HEK293T (cell line): Measurements from ENCODE around the gene SNTB2.

ENCODE experiments used
- BHLHE40 ChIP-seq: fragments of 450-650 bp; IDR thresholded peaks from 2 replicates; pipeline ENCODE4 v1.6.1; 2016; ENCODE audit warnings: mild to moderate bottlenecking, moderate library complexity, borderline replicate concordance
- FOXA1 ChIP-seq: fragments of 450-650 bp; IDR thresholded peaks from 2 replicates; pipeline ENCODE4 v1.6.1; 2016; ENCODE audit warnings: mild to moderate bottlenecking
- FOXK2 ChIP-seq: fragments of 450-650 bp; IDR thresholded peaks from 2 replicates; pipeline ENCODE4 v1.6.1; 2016; ENCODE audit warnings: mild to moderate bottlenecking
- FOXM1 ChIP-seq: fragments of 450-650 bp; IDR thresholded peaks from 2 replicates; pipeline ENCODE4 v1.6.1; 2017; ENCODE audit warnings: mild to moderate bottlenecking, borderline replicate concordance
- HDGF ChIP-seq: fragments of 450-650 bp; IDR thresholded peaks from 2 replicates; pipeline ENCODE4 v1.6.1; 2017; ENCODE audit warnings: antibody characterized with exemption, borderline replicate concordance
- L3MBTL2 ChIP-seq: fragments of 450-650 bp; conservative IDR thresholded peaks from 2 replicates; pipeline ENCODE4 v1.6.1; 2016; ENCODE audit warnings: mild to moderate bottlenecking
- SP1 ChIP-seq: fragments of 450-650 bp; IDR thresholded peaks from 2 replicates; pipeline ENCODE4 v1.6.1; 2017
- TARDBP ChIP-seq: fragments of 450-650 bp; IDR thresholded peaks from 2 replicates; pipeline ENCODE4 v1.6.1; 2016
- ZNF384 ChIP-seq: fragments of 450-650 bp; IDR thresholded peaks from 2 replicates; pipeline ENCODE4 v1.6.1; 2016
- TF ChIP-seq, protein P1 (sequence below): fragments of 450-650 bp; IDR thresholded peaks from 2 replicates; pipeline ENCODE4 v1.6.1; 2016

DNA sequence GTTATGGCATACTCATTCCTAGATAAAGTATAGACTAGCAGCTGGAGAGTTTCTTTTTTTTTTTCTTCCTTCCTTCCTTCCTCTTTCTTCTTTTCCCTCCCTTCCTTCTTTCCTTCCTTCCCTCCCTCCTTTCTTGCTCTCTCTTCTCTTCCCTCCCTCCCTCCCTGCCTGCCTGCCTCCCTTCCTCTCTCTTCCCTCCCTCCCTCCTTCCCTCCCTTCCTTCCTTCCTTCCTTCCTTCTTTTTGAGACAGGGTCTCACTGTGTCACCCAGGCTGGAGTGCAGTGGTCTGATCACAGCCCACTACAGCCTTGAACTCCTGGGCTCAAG is 7.0 kb upstream of the SNTB2 start:
- TF ChIP-seq FOXA1 (no peak), TARDBP (no peak), HDGF (no peak), BHLHE40 (no peak), FOXM1 (no peak), ZNF384 (no peak), L3MBTL2 (no peak), FOXK2 (no peak), SP1 (no peak)
- TF ChIP-seq, protein P1, sequence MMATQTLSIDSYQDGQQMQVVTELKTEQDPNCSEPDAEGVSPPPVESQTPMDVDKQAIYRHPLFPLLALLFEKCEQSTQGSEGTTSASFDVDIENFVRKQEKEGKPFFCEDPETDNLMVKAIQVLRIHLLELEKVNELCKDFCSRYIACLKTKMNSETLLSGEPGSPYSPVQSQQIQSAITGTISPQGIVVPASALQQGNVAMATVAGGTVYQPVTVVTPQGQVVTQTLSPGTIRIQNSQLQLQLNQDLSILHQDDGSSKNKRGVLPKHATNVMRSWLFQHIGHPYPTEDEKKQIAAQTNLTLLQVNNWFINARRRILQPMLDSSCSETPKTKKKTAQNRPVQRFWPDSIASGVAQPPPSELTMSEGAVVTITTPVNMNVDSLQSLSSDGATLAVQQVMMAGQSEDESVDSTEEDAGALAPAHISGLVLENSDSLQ, result no peak
